Skeletal muscle tissue (tissue), 4 donors: ENCODE data around the gene S100A8. TPM values are rescaled to one million over a fixed set of nuclear protein-coding genes. Genes with fewer than 3 reads are reported as not detected.
"Not testable (repeated sequence)": the region's sequence is repeated elsewhere in the genome, so short reads cannot be mapped to it uniquely, and the experiment has no call there.

ENCODE experiments used
- H3K27ac ChIP-seq: one replicate; pipeline ENCODE4 v1.7.0; 2013; ENCODE audit warnings: mild to moderate bottlenecking, low read depth, low read length, inconsistent platforms
- H3K27me3 ChIP-seq, 3 donors: one replicate each; pipeline ENCODE4 v1.7.0; 2013; ENCODE audit warnings: low read length in 3 of 3; ENCODE audit not compliant: control insufficient read depth in 3 of 3, insufficient read depth in 3 of 3
- H3K36me3 ChIP-seq, 3 donors: one replicate each; pipeline ENCODE4 v1.7.0; 2013; ENCODE audit warnings: low read length in 3 of 3; ENCODE audit not compliant: control insufficient read depth in 3 of 3, insufficient read depth in 3 of 3
- H3K4me1 ChIP-seq, 3 donors: one replicate each; pipeline ENCODE4 v1.7.0; 2013; ENCODE audit warnings: low read length in 3 of 3, mild to moderate bottlenecking in 3 of 3; ENCODE audit not compliant: control insufficient read depth in 3 of 3, insufficient read depth in 3 of 3
- H3K4me3 ChIP-seq, 3 donors: one replicate each; pipeline ENCODE4 v1.7.0; 2013; ENCODE audit warnings: low read length in 3 of 3
- H3K9ac ChIP-seq, 3 donors: one replicate each; pipeline ENCODE4 v1.7.0; 2013; ENCODE audit warnings: low read length in 3 of 3, mild to moderate bottlenecking in 3 of 3, moderate library complexity in 2 of 3, low read depth in 1 of 3
- H3K9me3 ChIP-seq, 3 donors: one replicate each; pipeline ENCODE4 v1.7.0; 2013; ENCODE audit warnings: low read length in 3 of 3; ENCODE audit not compliant: control insufficient read depth in 3 of 3
- total RNA-seq: library from RNA; depleted of rRNA; stranded (reverse); fragments of >200 nt; gene quantifications from one replicate; pipeline ENCODE4 v1.2.3, GENCODE V29; 2014
- donor health status: Osteomylitis.

The S100A8 gene
- total RNA-seq, 1 donor from 2014 or later: 67.3 TPM

DNA sequence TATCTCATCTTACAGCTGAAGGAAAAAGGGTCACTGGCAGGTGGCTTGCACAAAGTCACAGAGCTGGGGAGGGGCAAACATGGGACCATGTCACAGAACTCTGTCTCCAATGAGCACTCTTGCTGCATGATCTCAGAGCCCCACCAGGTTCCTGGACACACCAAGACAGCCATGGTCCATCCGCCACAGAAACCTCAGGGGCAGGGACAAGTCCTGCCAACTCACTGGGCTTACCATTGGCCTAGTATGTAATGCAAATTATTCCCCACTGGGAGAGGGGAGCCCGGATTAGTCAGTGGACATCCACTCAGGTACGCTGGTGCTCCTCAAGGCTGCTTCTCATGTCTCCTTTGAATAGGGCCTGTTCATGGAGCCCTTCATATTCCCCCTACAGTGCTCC lies 39.7 kb upstream of the S100A8 start:
- no peak overlapping the region for H3K9ac ChIP-seq
- no peak overlapping the region for H3K27ac ChIP-seq
- H3K9me3 ChIP-seq: no peaks in the 10 kb centered on the region
- no peak overlapping the region for H3K4me3 ChIP-seq
- H3K4me1 ChIP-seq: no peaks in the 10 kb centered on the region
- no peaks in the 10 kb centered on the region for H3K36me3 ChIP-seq
- peaks cover 8 to 11% (median 9%) of the 10 kb centered on the region in 3 donors for H3K27me3 ChIP-seq

DNA sequence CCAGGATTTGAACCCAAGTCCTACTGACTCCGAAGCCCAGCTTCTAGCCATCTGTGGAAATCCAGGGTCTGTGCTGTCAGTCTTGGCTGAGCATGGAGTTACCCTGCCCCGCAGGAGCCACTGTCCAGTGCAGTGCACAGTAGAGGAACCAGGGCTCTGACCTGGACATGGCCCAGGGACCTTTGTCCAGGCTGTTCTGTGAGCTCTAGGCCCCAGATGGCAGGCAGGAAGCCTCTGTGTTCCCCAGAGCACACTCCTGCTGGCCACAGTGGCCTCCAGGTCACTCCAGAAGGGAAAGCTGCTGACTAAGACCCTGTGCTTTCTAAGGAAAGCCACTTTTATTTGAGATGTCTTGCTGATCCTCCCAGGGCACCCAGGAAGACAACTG lies 39.3 kb upstream of the S100A8 start:
- H3K9me3 ChIP-seq: no peaks in the 10 kb centered on the region
- peaks cover 8 to 13% (median 9%) of the 10 kb centered on the region in 3 donors for H3K27me3 ChIP-seq
- H3K4me1 ChIP-seq: no peaks in the 10 kb centered on the region
- no peak overlapping the region for H3K27ac ChIP-seq
- no peak overlapping the region for H3K9ac ChIP-seq
- H3K36me3 ChIP-seq: no peaks in the 10 kb centered on the region
- no peak overlapping the region for H3K4me3 ChIP-seq

DNA sequence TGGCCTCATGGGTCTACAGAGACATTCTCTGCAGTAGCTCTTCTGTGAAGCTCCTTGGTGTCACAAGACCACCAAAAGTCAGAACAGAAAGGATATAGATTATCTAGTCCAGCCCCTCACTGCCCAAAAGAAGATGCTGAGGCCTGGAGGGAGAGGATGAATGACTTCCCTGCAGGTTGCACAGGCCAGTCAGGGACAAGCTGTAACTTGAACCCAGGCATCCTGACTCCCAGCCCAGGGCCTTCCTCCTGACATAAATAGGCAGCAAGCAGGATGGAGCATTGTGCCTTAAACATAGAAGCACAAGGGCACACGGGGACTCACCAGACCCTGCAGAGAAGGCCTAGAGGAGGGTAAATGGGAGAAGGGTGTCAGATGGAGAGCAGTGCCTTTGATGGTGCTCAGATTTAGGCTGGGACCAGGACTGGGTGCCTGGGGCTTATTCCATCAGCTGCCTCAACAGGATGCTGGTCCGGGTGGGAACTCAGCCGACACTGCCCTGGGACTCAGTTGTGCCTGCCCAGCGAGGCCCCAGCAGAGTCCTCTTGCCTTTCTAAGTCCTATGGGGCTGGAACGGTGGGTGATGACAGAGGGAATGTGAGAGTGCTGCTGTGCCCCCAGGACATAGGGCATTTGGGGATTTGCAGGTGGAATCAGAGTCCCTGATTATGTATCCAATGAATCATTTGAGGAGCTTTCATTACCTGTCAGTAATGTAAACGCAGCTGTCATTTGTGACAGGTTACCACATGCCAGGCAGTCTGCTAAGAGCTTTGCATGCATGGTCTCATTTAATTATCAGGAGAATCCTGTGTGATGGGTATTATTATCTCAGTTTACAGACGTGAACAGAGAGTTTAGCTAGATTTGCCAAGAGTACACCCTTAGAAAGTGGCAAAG lies 38.6 kb upstream of the S100A8 start:
- Histone ChIP-seq H3K9ac (no peak overlapping the region), H3K27ac (no peak overlapping the region), H3K9me3 (no peaks in the 10 kb centered on the region), H3K4me3 (no peak overlapping the region), H3K4me1 (no peaks in the 10 kb centered on the region), H3K36me3 (no peaks in the 10 kb centered on the region), H3K27me3 (peaks cover 8 to 10% (median 9%) of the 10 kb centered on the region in 3 donors)

DNA sequence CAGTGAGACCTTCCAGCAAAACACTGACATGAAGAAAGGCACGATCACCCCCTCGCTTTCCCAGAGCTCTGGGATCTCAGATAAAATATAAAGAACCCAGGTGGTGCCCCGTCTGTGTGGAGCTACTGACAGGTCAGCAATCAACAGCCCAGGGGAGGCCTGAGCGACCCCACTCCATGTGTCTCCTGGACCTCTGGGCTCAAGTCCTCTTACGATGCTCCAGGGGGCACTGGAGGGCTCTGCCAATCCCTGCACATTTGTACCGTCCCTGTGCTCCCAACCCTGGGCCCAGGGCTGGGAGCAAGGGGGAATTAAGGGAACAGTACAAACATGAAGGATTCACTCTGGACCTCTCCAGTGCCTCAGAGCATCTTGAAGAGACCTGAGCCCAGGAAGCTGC lies 37.9 kb upstream of the S100A8 start:
- H3K4me3 ChIP-seq: no peak overlapping the region
- peaks cover 8 to 9% (median 9%) of the 10 kb centered on the region in 3 donors for H3K27me3 ChIP-seq
- H3K9me3 ChIP-seq: no peaks in the 10 kb centered on the region
- H3K4me1 ChIP-seq: no peaks in the 10 kb centered on the region
- H3K9ac ChIP-seq: no peak overlapping the region
- no peaks in the 10 kb centered on the region for H3K36me3 ChIP-seq
- no peak overlapping the region for H3K27ac ChIP-seq

DNA sequence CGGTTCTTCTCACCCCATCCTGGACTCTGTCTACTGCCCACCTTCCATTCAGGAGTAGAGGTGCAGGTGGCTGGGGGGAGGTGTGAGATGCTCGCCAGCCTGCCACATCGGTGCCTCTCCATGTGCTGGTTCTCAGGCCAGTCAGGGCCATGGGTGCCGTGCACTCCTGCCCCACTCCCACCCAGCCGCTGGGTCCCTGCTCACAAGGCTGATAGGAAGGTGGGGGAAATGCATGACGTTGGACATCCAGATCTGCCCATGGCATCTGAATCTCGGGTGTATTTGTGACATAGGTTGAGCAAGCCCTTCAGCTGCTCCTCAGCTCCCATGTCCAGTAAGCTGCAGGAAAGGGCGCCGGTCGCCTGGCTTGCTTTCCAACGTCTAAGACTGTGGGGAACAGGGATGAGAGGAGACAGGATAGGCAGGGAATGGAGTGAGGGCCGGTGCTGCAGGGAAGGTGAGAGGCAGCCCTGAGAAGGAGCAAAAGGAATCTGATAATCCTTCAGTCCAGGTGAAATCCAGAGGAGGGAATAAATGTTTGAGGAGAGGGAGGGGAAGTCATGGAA lies 37.3 kb upstream of the S100A8 start:
- no peaks in the 10 kb centered on the region for H3K36me3 ChIP-seq
- no peaks in the 10 kb centered on the region for H3K4me1 ChIP-seq
- no peak overlapping the region for H3K9ac ChIP-seq
- no peak overlapping the region for H3K27ac ChIP-seq
- H3K4me3 ChIP-seq: no peak overlapping the region
- peaks cover 8 to 9% (median 9%) of the 10 kb centered on the region in 3 donors for H3K27me3 ChIP-seq
- no peaks in the 10 kb centered on the region for H3K9me3 ChIP-seq

DNA sequence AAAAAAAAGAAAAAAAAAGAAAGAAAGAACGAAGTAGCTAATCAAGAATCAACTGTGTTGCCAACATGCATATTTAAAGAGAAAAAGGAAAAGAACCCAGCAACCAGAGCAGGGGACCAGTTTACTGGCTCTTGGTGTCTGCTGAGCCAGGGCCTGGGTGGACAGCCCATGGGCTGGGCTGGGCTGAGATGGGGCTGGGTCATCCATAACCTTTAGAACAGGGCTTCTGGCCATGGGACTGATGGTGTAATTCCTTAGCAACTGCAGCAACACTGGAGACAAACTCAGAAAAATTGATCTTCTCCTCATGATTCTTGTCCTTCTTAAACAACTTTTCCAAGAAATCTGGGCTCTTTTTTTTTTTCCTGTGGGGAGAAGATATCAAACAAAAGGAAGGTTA lies 35.9 kb upstream of the S100A8 start:
- H3K9ac ChIP-seq: no peak overlapping the region
- H3K9me3 ChIP-seq: no peaks in the 10 kb centered on the region
- H3K4me1 ChIP-seq: no peaks in the 10 kb centered on the region
- H3K27me3 ChIP-seq: peaks cover 8 to 9% (median 9%) of the 10 kb centered on the region in 3 donors
- H3K4me3 ChIP-seq: no peak overlapping the region
- H3K36me3 ChIP-seq: no peaks in the 10 kb centered on the region
- H3K27ac ChIP-seq: no peak overlapping the region

DNA sequence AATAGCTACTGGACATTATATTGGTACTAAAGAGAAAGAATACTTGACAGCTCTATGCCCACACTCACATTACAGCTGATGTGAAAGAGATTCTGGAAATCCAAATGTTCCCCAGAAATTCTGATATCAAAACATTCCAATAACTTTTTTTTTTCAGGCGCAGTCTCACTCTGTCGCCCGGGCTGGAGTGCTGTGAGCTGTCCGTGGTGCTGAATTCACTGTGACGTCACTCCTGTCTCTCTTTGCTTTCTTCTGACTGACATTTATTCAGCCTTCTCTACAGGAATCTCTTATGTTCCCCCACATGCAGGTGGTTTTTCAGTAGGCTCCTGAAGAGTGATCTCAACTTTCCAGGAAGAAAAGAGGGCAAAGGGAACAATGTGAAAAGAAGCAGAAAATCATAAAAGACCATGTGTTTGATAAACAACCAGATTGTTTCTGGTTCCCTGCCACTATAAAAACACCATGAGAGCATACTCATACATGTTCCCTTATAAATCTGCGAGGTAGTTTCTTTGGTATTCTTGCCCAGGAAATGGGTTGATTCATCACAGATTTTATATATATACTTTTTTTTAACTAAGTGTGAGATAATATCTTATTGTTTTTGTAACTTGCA lies 31.7 kb upstream of the S100A8 start:
- Histone ChIP-seq H3K9ac (no peak overlapping the region), H3K27ac (no peak overlapping the region), H3K36me3 (no peaks in the 10 kb centered on the region), H3K4me1 (no peaks in the 10 kb centered on the region), H3K9me3 (no peaks in the 10 kb centered on the region), H3K27me3 (peaks cover 2 to 7% (median 4%) of the 10 kb centered on the region in 3 donors), H3K4me3 (no peak overlapping the region)

DNA sequence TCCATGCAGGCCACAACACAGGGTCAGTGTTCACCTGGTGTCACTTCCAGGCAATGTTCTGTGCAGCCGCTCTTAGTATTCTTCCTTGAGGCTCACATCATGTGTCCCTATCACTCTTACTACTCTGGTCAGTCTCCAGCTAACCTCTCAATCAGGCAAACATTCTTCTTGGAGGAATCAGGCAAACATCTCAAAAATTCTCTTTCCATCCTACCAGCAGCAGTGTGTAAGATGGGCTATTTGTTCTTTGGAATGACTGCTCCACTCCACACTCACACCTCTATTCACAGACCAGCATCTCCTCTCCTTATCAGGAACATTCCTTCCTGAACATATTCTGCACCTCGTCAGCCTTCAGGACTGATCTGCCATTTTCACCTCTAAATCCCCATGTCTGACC lies 29.4 kb upstream of the S100A8 start:
- no peak overlapping the region for H3K4me3 ChIP-seq
- no peaks in the 10 kb centered on the region for H3K4me1 ChIP-seq
- H3K27ac ChIP-seq: no peak overlapping the region
- H3K27me3 ChIP-seq: peaks cover 2 to 4% (median 4%) of the 10 kb centered on the region in 3 donors
- H3K36me3 ChIP-seq: no peaks in the 10 kb centered on the region
- H3K9ac ChIP-seq: no peak overlapping the region
- H3K9me3 ChIP-seq: no peaks in the 10 kb centered on the region

DNA sequence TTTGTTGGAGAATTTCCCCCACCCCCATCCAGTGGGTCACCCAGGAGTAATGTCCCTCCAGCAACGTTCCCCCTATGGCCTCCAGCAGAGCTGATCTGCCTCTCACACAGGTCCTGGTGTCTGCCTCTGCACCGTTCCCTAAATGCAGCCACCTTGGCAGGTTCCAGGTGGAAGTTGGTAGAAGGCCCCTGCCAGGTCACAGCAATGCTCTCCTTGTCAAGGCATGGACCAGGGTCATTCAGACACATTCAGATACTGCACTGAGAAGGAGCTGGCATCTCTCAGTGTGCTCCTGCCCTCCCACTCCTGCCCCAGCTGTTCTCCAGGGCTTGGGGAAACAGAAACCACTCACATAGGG lies 28.5 kb upstream of the S100A8 start:
- H3K9me3 ChIP-seq, H3K9ac ChIP-seq, H3K27me3 ChIP-seq, H3K4me3 ChIP-seq, H3K36me3 ChIP-seq, H3K4me1 ChIP-seq, H3K27ac ChIP-seq: not testable (repeated sequence)

DNA sequence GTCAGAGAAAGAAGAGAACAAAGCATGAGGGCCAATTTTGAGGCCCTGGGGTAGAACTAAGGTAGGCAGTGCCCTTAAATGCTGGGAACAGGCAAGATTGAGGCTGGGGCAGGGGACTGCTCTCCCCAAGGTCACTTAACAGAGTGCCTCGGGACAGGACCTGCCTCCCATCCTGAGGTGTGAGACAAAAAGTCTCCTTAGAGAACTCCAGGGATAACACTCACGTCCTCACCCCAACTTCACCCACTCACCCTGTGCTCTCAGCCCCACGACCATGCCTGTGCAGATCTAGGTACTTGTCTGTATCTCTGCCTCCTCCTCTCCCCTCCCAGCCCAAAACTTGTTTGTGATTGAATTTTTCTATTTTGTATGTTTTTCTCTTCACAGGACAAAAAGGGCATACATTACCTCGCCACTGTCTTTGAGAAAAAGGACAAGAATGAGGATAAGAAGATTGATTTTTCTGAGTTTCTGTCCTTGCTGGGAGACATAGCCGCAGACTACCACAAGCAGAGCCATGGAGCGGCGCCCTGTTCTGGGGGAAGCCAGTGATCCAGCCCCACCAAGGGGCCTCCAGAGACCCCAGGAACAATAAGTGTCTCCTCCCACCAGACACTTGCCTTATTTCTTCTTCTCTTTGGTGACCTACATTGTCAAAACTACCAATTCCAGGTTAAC lies 28.0 kb upstream of the S100A8 start:
- not testable (repeated sequence) for H3K9ac ChIP-seq, H3K27ac ChIP-seq, H3K4me3 ChIP-seq, H3K27me3 ChIP-seq, H3K4me1 ChIP-seq, H3K36me3 ChIP-seq, H3K9me3 ChIP-seq
